ENCODE measurements around the gene PLXNA4.

PLXNA4 gene

GRCh38 chr7:132328760-132329159 lies 247.5 kb downstream of the PLXNA4 start:
- H3K27me3 ChIP-seq (ENCODE audit: control insufficient read depth, low read length): peaks cover 11% of the 10 kb centered on the region; the same call in 1 of the 2 replicates
- H3K4me1 ChIP-seq (ENCODE audit: control insufficient read depth, low read length): no peaks in the 10 kb centered on the region
- H3F3A ChIP-seq (ENCODE audit: control insufficient read depth, insufficient read depth): no peaks in the 10 kb centered on the region
- H3K4me3 ChIP-seq (ENCODE audit: low read length): no peak overlapping the region
- TF ChIP-seq EZH2phosphoT487 (IDR thresholded peaks at IDR 0.05; ENCODE audit: borderline replicate concordance, low read length) (no peak), CTCF (IDR thresholded peaks at IDR 0.05; ENCODE audit: low read depth, low read length, poor library complexity, severe bottlenecking) (no peak)
- no peaks in the 10 kb centered on the region for H3K9me3 ChIP-seq (ENCODE audit: control insufficient read depth, insufficient read depth, low read length)
- H3K4me2 ChIP-seq (ENCODE audit: low read length): no peak overlapping the region
- H3K27ac ChIP-seq (ENCODE audit: low read depth, low read length): no peak overlapping the region
- H4K20me1 ChIP-seq (ENCODE audit: control insufficient read depth, insufficient read depth, low read depth, low read length): no peaks in the 10 kb centered on the region
- no peaks in the 10 kb centered on the region for H3K79me2 ChIP-seq (ENCODE audit: control insufficient read depth, low read length)
- H3K36me3 ChIP-seq (ENCODE audit: control insufficient read depth, low read length): no peaks in the 10 kb centered on the region
- no peaks in the 10 kb centered on the region for H3K9me2 ChIP-seq (replicated peaks; ENCODE audit: control insufficient read depth, low read length)

GRCh38 chr7:132328047-132328620 lies 248.1 kb downstream of the PLXNA4 start:
- no peak overlapping the region for H3K4me3 ChIP-seq (ENCODE audit: low read length)
- no peaks in the 10 kb centered on the region for H3K4me1 ChIP-seq (ENCODE audit: control insufficient read depth, low read length)
- TF ChIP-seq EZH2phosphoT487 (IDR thresholded peaks at IDR 0.05; ENCODE audit: borderline replicate concordance, low read length): no peak
- TF ChIP-seq CTCF (IDR thresholded peaks at IDR 0.05; ENCODE audit: low read depth, low read length, poor library complexity, severe bottlenecking): no peak

GRCh38 chr7:132326878-132327589 lies 249.2 kb downstream of the PLXNA4 start:
- H3K9me2 ChIP-seq (replicated peaks; ENCODE audit: control insufficient read depth, low read length): no peaks in the 10 kb centered on the region
- no peaks in the 10 kb centered on the region for H3K4me1 ChIP-seq (ENCODE audit: control insufficient read depth, low read length)
- H3K4me3 ChIP-seq (ENCODE audit: low read length): no peak overlapping the region
- H3K79me2 ChIP-seq (ENCODE audit: control insufficient read depth, low read length): no peaks in the 10 kb centered on the region
- H3K9me3 ChIP-seq (ENCODE audit: control insufficient read depth, insufficient read depth, low read length): no peaks in the 10 kb centered on the region
- TF ChIP-seq CTCF (IDR thresholded peaks at IDR 0.05; ENCODE audit: low read depth, low read length, poor library complexity, severe bottlenecking) (no peak), EZH2phosphoT487 (IDR thresholded peaks at IDR 0.05; ENCODE audit: borderline replicate concordance, low read length) (no peak)
- H3F3A ChIP-seq (ENCODE audit: control insufficient read depth, insufficient read depth): no peaks in the 10 kb centered on the region
- no peaks in the 10 kb centered on the region for H3K36me3 ChIP-seq (ENCODE audit: control insufficient read depth, low read length)
- no peaks in the 10 kb centered on the region for H4K20me1 ChIP-seq (ENCODE audit: control insufficient read depth, insufficient read depth, low read depth, low read length)
- H3K27me3 ChIP-seq (ENCODE audit: control insufficient read depth, low read length): peaks cover 9% of the 10 kb centered on the region
- H3K27ac ChIP-seq (ENCODE audit: low read depth, low read length): no peak overlapping the region
- no peak overlapping the region for H3K4me2 ChIP-seq (ENCODE audit: low read length)

More at GRCh38 chr7:132328047-132328620, 248.1 kb downstream of the PLXNA4 start:
- H3F3A ChIP-seq (ENCODE audit: control insufficient read depth, insufficient read depth): no peaks in the 10 kb centered on the region
- no peaks in the 10 kb centered on the region for H4K20me1 ChIP-seq (ENCODE audit: control insufficient read depth, insufficient read depth, low read depth, low read length)
- peaks cover 11% of the 10 kb centered on the region for H3K27me3 ChIP-seq (ENCODE audit: control insufficient read depth, low read length)
- no peaks in the 10 kb centered on the region for H3K9me3 ChIP-seq (ENCODE audit: control insufficient read depth, insufficient read depth, low read length)
- H3K79me2 ChIP-seq (ENCODE audit: control insufficient read depth, low read length): no peaks in the 10 kb centered on the region
- no peak overlapping the region for H3K4me2 ChIP-seq (ENCODE audit: low read length)
- no peaks in the 10 kb centered on the region for H3K9me2 ChIP-seq (replicated peaks; ENCODE audit: control insufficient read depth, low read length)
- H3K36me3 ChIP-seq (ENCODE audit: control insufficient read depth, low read length): no peaks in the 10 kb centered on the region
- H3K27ac ChIP-seq (ENCODE audit: low read depth, low read length): no peak overlapping the region

All from DOHH2 (cell line).